ENCODE results near the gene PIGS. TPM values are rescaled to one million over a fixed set of nuclear protein-coding genes. Genes with fewer than 3 reads are reported as not detected.

The PIGS gene
- total RNA-seq, 1 donor from 2014 or later, result 44.6 TPM

DNA sequence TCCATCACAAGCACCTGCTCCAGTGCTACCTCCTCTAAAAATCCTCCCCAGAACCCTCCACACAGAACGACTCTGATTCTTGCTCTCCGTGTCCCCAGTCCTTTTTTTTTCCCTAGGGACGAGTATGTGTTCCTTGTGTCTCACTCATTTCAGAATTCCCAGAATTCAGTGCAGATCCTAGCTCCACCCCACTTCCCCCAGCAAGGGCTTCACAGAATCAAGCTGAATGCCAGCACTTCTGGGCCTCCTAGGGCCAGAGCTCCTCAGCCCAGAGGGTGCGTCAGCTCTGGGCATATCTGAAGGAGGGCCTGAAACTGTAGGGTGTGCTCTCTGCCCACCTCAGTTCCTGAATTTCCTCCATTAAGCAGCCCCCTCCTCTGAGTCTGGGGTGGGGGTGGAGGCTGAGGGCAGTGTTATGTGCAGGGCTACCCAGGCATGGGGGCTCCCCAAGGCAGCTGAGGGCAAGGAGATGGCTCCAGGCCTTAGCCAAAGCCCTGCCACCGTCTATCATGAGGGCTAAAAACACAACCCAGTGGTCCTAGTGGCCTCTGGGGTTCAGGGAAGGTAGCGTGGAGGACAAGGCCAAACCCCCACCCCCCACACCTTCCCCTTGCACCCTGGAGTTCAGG is 25.4 kb downstream of the PIGS start:
- intact Hi-C loops (cut with DNase I), result no loop called here
- TF ChIP-seq, protein P1, sequence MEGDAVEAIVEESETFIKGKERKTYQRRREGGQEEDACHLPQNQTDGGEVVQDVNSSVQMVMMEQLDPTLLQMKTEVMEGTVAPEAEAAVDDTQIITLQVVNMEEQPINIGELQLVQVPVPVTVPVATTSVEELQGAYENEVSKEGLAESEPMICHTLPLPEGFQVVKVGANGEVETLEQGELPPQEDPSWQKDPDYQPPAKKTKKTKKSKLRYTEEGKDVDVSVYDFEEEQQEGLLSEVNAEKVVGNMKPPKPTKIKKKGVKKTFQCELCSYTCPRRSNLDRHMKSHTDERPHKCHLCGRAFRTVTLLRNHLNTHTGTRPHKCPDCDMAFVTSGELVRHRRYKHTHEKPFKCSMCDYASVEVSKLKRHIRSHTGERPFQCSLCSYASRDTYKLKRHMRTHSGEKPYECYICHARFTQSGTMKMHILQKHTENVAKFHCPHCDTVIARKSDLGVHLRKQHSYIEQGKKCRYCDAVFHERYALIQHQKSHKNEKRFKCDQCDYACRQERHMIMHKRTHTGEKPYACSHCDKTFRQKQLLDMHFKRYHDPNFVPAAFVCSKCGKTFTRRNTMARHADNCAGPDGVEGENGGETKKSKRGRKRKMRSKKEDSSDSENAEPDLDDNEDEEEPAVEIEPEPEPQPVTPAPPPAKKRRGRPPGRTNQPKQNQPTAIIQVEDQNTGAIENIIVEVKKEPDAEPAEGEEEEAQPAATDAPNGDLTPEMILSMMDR (IDR thresholded peaks at IDR 0.05), result no peak
- no peak for DNase-seq (ENCODE audit: low spot score in 2 of 2)
- H3K27me3 ChIP-seq, result no peaks in the 10 kb centered on the region
- H3K4me1 ChIP-seq, result peaks cover 0 to 2% of the 10 kb centered on the region in 2 donors
- H3K9me3 ChIP-seq, result no peaks in the 10 kb centered on the region
- H3K27ac ChIP-seq, result no peak overlapping the region
- no peak overlapping the region for H3K4me3 ChIP-seq
- peaks cover 0 to 8% of the 10 kb centered on the region in 2 donors for H3K36me3 ChIP-seq

DNA sequence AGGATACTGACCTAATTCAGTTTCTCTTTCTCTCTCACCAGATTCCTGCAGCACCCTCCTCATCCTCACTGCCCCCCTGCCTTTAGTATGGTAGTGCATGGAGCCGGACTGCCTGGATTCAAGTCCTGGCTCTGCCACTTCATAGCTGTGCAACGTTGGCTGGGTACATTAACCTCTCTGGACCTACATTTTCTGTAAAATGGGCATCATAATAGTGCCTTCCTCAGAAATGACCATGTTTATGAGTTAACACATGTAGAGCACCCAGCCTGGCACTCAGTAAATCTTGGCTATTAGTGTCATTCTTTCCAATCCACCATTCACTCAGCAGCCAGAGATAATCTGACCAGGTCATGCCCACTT is 26.2 kb downstream of the PIGS start:
- TF ChIP-seq, protein P1 (IDR thresholded peaks at IDR 0.05), result no peak
- Histone ChIP-seq H3K9me3 (no peaks in the 10 kb centered on the region), H3K27ac (no peak overlapping the region), H3K27me3 (no peaks in the 10 kb centered on the region), H3K36me3 (peaks cover 0 to 8% of the 10 kb centered on the region in 2 donors), H3K4me3 (no peak overlapping the region), H3K4me1 (no peaks in the 10 kb centered on the region)
- intact Hi-C loops (cut with DNase I), result no loop called here
- no peak for DNase-seq (ENCODE audit: low spot score in 2 of 2)

DNA sequence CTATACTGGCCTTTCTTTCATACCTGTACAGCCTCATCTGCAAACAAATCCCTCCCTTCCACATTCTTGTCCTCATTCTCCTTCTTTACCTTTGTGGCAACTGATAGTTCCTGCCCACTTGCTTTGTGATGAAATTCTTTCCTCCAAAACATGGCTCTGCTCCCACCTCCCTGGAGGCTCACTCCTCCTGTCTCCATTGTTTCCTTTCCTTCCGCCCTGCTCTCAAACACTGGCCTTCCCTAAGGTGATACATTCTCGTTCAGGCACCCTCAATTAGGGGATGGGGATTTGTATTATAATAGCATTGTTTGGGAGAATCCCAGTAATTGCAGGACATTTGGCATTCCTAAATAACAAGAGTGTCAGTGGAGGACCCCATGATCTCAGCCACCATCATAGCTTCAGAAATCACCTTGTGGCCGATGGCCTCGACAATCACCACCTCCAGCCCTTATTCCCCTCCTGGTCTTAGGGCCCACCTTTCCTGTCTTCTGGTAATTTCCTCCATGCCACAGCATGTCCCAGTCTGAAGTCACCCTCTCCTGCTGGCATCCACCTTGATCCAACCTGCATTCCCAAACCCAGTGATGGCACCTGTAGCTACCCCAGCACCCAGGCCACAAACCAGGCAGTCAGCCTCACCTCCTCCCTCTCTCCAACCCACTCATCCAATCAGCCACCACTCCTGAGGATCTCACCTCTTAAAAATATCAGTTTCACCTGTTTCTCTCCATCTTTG is 26.8 kb downstream of the PIGS start:
- Histone ChIP-seq H3K4me1 (no peaks in the 10 kb centered on the region), H3K36me3 (peaks cover 0 to 8% of the 10 kb centered on the region in 2 donors), H3K4me3 (no peak overlapping the region), H3K27me3 (no peaks in the 10 kb centered on the region), H3K9me3 (no peaks in the 10 kb centered on the region), H3K27ac (no peak overlapping the region)
- intact Hi-C loops (cut with DNase I), result no loop called here
- TF ChIP-seq, protein P1 (IDR thresholded peaks at IDR 0.05), result no peak
- no peak for DNase-seq (ENCODE audit: low spot score in 2 of 2)

DNA sequence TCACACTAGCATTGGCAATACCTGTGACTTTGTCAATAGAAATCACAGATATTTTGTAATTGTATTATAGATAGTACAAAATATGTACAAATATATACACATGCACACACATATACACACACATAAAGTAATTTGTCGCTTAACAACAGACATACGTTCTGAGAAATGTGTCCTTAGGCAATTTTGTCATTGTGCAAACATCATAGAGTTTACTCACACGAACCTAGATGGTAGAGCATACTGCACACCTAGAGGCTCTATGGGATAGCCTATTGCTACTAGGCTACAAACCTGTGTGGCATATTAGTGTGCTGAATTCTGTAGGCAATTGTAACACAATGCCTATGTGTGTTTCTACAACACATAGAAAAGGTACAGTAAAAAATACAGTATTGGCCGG is 29.9 kb downstream of the PIGS start:
- TF ChIP-seq, protein P1 (IDR thresholded peaks at IDR 0.05), result no peak
- Histone ChIP-seq H3K36me3 (no peaks in the 10 kb centered on the region), H3K27me3 (no peaks in the 10 kb centered on the region), H3K4me3 (no peak overlapping the region), H3K4me1 (no peaks in the 10 kb centered on the region), H3K9me3 (no peaks in the 10 kb centered on the region), H3K27ac (no peak overlapping the region)
- intact Hi-C loops (cut with DNase I), result no loop called here
- DNase-seq (ENCODE audit: low spot score in 2 of 2), result no peak

DNA sequence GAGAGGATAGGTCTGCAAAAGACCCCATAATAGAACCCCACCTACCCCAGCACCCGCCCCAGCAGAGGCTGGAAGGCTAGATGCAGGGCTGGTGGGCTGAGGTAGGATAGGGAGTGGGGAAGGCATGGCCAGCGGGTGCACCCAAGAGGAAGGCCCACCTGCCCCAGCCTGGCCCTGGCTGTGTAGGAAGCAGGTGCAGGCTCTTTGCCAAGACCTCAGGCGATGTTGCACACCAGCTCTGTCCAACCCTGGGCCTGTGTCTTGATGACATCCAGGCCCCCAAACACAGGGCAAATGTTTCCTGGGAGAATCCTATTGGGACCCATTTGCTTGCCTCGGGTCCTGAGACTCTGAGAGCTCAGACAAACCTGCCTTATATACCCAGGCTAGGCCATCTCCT is 31.1 kb downstream of the PIGS start:
- Histone ChIP-seq H3K4me3 (no peak overlapping the region), H3K4me1 (no peaks in the 10 kb centered on the region), H3K36me3 (no peaks in the 10 kb centered on the region), H3K9me3 (no peaks in the 10 kb centered on the region), H3K27me3 (no peaks in the 10 kb centered on the region), H3K27ac (no peak overlapping the region)
- no peak for DNase-seq (ENCODE audit: low spot score in 2 of 2)
- TF ChIP-seq, protein P1 (IDR thresholded peaks at IDR 0.05), result no peak
- intact Hi-C loops (cut with DNase I), result loop anchor here (1.0 kb wide), 1 partner anchor 46 kb away; no protein-coding TSS in a partner anchor
